GM19455 (cell line): ENCODE measurements around the gene PKMYT1.
A peak's percentile ranks its signal among the peaks of the same experiment; 100 is the strongest.

Experiments
- ATAC-seq: cut with Tn5 transposase; IDR thresholded peaks from one replicate; pipeline ENCODE4 v1.9.1; 2021; ENCODE audit not compliant: unreplicated experiment

The PKMYT1 gene

GRCh38 chr16:2980227-2981176 lies at the start of gene PKMYT1:
Gene PKMYT1 (minus strand): TSS chr16:2980446. CDS start chr16:2979657, 789 bp downstream.
- peak; percentile 74 for ATAC-seq

GRCh38 chr16:3029491-3030221 lies 49.4 kb upstream of the PKMYT1 start:
- ATAC-seq, result no peak

- ATAC-seq, result no peak
Observed at GRCh38 chr16:3028716-3029319, 48.6 kb upstream of the PKMYT1 start.

GRCh38 chr16:3027983-3028715 lies 47.9 kb upstream of the PKMYT1 start:
- no peak for ATAC-seq

- no peak for ATAC-seq
Observed at GRCh38 chr16:3027489-3027795, 47.2 kb upstream of the PKMYT1 start.

GRCh38 chr16:3026609-3027488 lies 46.6 kb upstream of the PKMYT1 start:
- no peak for ATAC-seq

- ATAC-seq, result no peak
Observed at GRCh38 chr16:3026003-3026378, 45.7 kb upstream of the PKMYT1 start.

GRCh38 chr16:3025032-3026002 lies 45.1 kb upstream of the PKMYT1 start:
- ATAC-seq, result no peak

- peak; percentile 75 for ATAC-seq
Observed at GRCh38 chr16:3023669-3024478, 43.6 kb upstream of the PKMYT1 start, which contains the start of the genes HCFC1R1 and THOC6. Gene HCFC1R1 (minus strand): TSS chr16:3023942. CDS start chr16:3023941, 1 bp downstream. Gene THOC6 (plus strand): TSS chr16:3024035. CDS start chr16:3024327, 292 bp downstream.

GRCh38 chr16:3023415-3023668 lies 43.1 kb upstream of the PKMYT1 start:
- ATAC-seq, result no peak

- no peak for ATAC-seq
Observed at GRCh38 chr16:3022684-3023414, 42.6 kb upstream of the PKMYT1 start.

- no peak for ATAC-seq
Observed at GRCh38 chr16:3022208-3022683, 42.0 kb upstream of the PKMYT1 start.

GRCh38 chr16:3021449-3022207 lies 41.4 kb upstream of the PKMYT1 start:
- no peak for ATAC-seq

GRCh38 chr16:3020604-3021448 lies 40.6 kb upstream of the PKMYT1 start:
- no peak for ATAC-seq

GRCh38 chr16:3020247-3020603 lies 40.0 kb upstream of the PKMYT1 start, which contains the start of gene TNFRSF12A:
Gene TNFRSF12A (plus strand): TSS chr16:3020368. CDS start chr16:3020398, 30 bp downstream.
- ATAC-seq, result no peak
